ENCODE results near the gene IL1RAPL1. TPM values are rescaled to one million over a fixed set of nuclear protein-coding genes. Genes with fewer than 3 reads are reported as not detected.

Gene IL1RAPL1
- total RNA-seq, 4 donors from 2014 or later = 0.24 to 6.2 TPM; not detected in 2

- Histone ChIP-seq H3K36me3 (no peaks in the 10 kb centered on the region), H3K9me3 (no peaks in the 10 kb centered on the region), H3K27ac (no peak overlapping the region), H3K27me3 (no peaks in the 10 kb centered on the region), H3K4me3 (no peak overlapping the region), H3K4me1 (no peaks in the 10 kb centered on the region)
- TF ChIP-seq CTCF (IDR thresholded peaks at IDR 0.05) = no peak
- no peak for DNase-seq
- intact Hi-C loops (cut with DNase I; ENCODE audit: low total_unique reads) = no loop called here
Observed at GRCh38 chrX:28851871-28852270, 264.6 kb downstream of the IL1RAPL1 start.

GRCh38 chrX:28854637-28855036 lies 267.4 kb downstream of the IL1RAPL1 start:
- TF ChIP-seq POLR2A (IDR thresholded peaks at IDR 0.05) = no peak
- no peak for TF ChIP-seq CTCF (IDR thresholded peaks at IDR 0.05)
- no peak overlapping the region for H3K4me3 ChIP-seq
- DNase-seq = no peak
- no peaks in the 10 kb centered on the region for H3K27me3 ChIP-seq
- intact Hi-C loops (cut with DNase I; ENCODE audit: low total_unique reads) = no loop called here
- no peaks in the 10 kb centered on the region for H3K4me1 ChIP-seq
- H3K9me3 ChIP-seq = no peaks in the 10 kb centered on the region
- H3K27ac ChIP-seq = no peak overlapping the region
- H3K36me3 ChIP-seq = no peaks in the 10 kb centered on the region

- Histone ChIP-seq H3K36me3 (no peaks in the 10 kb centered on the region), H3K4me1 (no peaks in the 10 kb centered on the region), H3K4me3 (no peak overlapping the region), H3K9me3 (no peaks in the 10 kb centered on the region), H3K27ac (no peak overlapping the region), H3K27me3 (no peaks in the 10 kb centered on the region)
- DNase-seq = no peak
- intact Hi-C loops (cut with DNase I; ENCODE audit: low total_unique reads) = no loop called here
- TF ChIP-seq POLR2A (IDR thresholded peaks at IDR 0.05) (no peak), CTCF (IDR thresholded peaks at IDR 0.05) (no peak)
Observed at GRCh38 chrX:28876408-28876807, 289.2 kb downstream of the IL1RAPL1 start.

- intact Hi-C loops (cut with DNase I; ENCODE audit: low total_unique reads) = no loop called here
- no peak for TF ChIP-seq CTCF (IDR thresholded peaks at IDR 0.05)
- no peak for TF ChIP-seq POLR2A (IDR thresholded peaks at IDR 0.05)
Observed at GRCh38 chrX:28876901-28877300, 289.7 kb downstream of the IL1RAPL1 start.

GRCh38 chrX:28880136-28880535 lies 292.9 kb downstream of the IL1RAPL1 start:
- intact Hi-C loops (cut with DNase I; ENCODE audit: low total_unique reads) = no loop called here
- Histone ChIP-seq H3K9me3 (no peaks in the 10 kb centered on the region), H3K36me3 (no peaks in the 10 kb centered on the region), H3K4me3 (no peak overlapping the region), H3K27me3 (no peaks in the 10 kb centered on the region), H3K27ac (no peak overlapping the region), H3K4me1 (no peaks in the 10 kb centered on the region)
- DNase-seq = no peak
- TF ChIP-seq CTCF (IDR thresholded peaks at IDR 0.05) (no peak), POLR2A (IDR thresholded peaks at IDR 0.05) (no peak)

More at GRCh38 chrX:28876901-28877300, 289.7 kb downstream of the IL1RAPL1 start:
- Histone ChIP-seq H3K4me3 (no peak overlapping the region), H3K4me1 (no peaks in the 10 kb centered on the region), H3K27ac (no peak overlapping the region), H3K27me3 (no peaks in the 10 kb centered on the region), H3K36me3 (no peaks in the 10 kb centered on the region), H3K9me3 (no peaks in the 10 kb centered on the region)
- DNase-seq = no peak
